K562 treated with DMSO at 1 percent for 24 hours (cell line): ENCODE measurements around the gene ZBTB43. TPM values are rescaled to one million over a fixed set of nuclear protein-coding genes. Genes with fewer than 3 reads are reported as not detected.

Experiments used
- total RNA-seq: library from RNA; unstranded; fragments of 300-600 nt; gene quantifications from 2 replicates; pipeline ENCODE4 v1.2.3, GENCODE V29; 2022; ENCODE audit warnings: low read depth; ENCODE audit not compliant: insufficient read depth

The ZBTB43 gene, protein sequence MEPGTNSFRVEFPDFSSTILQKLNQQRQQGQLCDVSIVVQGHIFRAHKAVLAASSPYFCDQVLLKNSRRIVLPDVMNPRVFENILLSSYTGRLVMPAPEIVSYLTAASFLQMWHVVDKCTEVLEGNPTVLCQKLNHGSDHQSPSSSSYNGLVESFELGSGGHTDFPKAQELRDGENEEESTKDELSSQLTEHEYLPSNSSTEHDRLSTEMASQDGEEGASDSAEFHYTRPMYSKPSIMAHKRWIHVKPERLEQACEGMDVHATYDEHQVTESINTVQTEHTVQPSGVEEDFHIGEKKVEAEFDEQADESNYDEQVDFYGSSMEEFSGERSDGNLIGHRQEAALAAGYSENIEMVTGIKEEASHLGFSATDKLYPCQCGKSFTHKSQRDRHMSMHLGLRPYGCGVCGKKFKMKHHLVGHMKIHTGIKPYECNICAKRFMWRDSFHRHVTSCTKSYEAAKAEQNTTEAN
- 5.0 and 5.4 TPM in 2 replicates for total RNA-seq

GRCh38 chr9:126804696-126805553, at the start of gene ZBTB43:
Gene ZBTB43, plus strand, starts transcription at chr9:126805040. Its CDS starts 27,470 bp downstream, at chr9:126832510.

DNA sequence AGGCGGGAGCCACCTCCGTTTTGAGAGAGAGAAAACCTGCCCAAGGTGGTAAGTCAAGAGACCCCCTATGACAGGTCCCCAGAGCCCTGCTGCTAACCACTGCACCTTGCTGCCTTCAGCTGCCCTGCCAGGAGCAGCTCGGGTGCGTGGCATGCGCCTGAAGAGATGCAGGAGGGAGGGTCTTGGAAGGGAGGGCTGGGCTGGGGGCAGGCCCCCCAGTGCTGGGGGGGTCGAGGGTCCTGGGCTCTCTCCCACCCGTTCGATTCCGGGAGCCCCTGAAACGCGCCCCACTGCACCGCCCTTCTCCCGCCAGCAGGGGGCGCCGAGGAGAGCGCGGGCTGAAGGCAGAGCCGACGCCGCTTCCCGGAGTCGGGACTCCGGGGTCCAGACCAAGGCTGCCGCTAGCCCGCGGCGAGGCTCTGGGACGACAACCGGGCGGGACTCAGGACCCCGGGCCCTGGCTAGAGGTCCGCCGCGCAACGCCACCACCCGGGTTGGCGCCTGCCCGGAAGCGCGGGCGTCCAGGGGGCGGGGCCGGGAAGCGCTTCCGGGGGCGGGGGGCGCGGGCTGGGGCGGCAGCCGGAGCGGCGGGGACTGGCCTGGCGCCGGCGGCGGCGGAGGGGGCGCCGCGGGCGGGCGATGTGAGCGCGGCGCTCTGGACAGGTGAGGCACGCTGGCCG, 55.4 kb downstream of the ZBTB43 start, which contains the start of gene ZBTB34:
TSS of gene ZBTB34 (plus strand) at position 563 of the 680 bp plus-strand sequence. CDS start 18,761 bp downstream, outside the sequence.

Other genes with a start within 250 kb of the ZBTB43 start
- not detected in 2 replicates for gene LMX1B, start 191.1 kb upstream of the ZBTB43 start, total RNA-seq
- gene ZBTB34, start 55.6 kb downstream of the ZBTB43 start, total RNA-seq, result 7.3 and 7.7 TPM in 2 replicates
- 2.3 and 2.6 TPM in 2 replicates for gene RALGPS1, start 109.7 kb downstream of the ZBTB43 start, total RNA-seq